ENCODE results near the gene DOCK11.

GRCh38 chrX:118475903-118476302 lies 19.7 kb upstream of the DOCK11 start:
- TF ChIP-seq ZNF148 (tag by site-specific recombination; IDR thresholded peaks at IDR 0.05; ENCODE audit: borderline replicate concordance) (no peak), TCF7L2 (IDR thresholded peaks at IDR 0.05; ENCODE audit: borderline replicate concordance, low read depth, low read length) (no peak), ZNF426 (tag by site-specific recombination; IDR thresholded peaks at IDR 0.05) (no peak), ZNF621 (tag by site-specific recombination; IDR thresholded peaks at IDR 0.05) (no peak), CTCF (tag by site-specific recombination; IDR thresholded peaks at IDR 0.05) (no peak), ELK4 (IDR thresholded peaks at IDR 0.05; ENCODE audit: borderline replicate concordance, low read depth, low read length) (no peak), KLF7 (tag by site-specific recombination; IDR thresholded peaks at IDR 0.05; ENCODE audit: borderline replicate concordance) (no peak), ZBTB44 (tag by site-specific recombination; IDR thresholded peaks at IDR 0.05) (no peak), ZNF274 (IDR thresholded peaks at IDR 0.05; ENCODE audit: low read length) (no peak), ZNF274 (tag by site-specific recombination; IDR thresholded peaks at IDR 0.05; ENCODE audit: borderline replicate concordance) (no peak)

Measured in HEK293 (cell line).